CD14-positive monocyte (primary cell): Measurements from ENCODE around the gene NPNT. TPM values are rescaled to one million over a fixed set of nuclear protein-coding genes. Genes with fewer than 3 reads are reported as not detected.

ENCODE experiments used
- DNase-seq, 3 donors: peaks; one replicate each; pipeline ENCODE4 v3.0.0-alpha.2; 2011 to 2022
- H2AFZ ChIP-seq: 2 replicates; pipeline ENCODE4 v1.6.0; 2012; ENCODE audit warnings: mild to moderate bottlenecking, low read depth, low read length, inconsistent platforms; ENCODE audit not compliant: insufficient read depth, poor library complexity, severe bottlenecking
- H3K27ac ChIP-seq, 2 donors: 1 replicate in 1 of 2; 2 replicates in 1 of 2; pipeline ENCODE4 v1.5.1; 2012 to 2013; ENCODE audit warnings: low read length in 2 of 2, control low read depth in 1 of 2, inconsistent platforms in 1 of 2, low read depth in 1 of 2, mild to moderate bottlenecking in 1 of 2
- H3K27me3 ChIP-seq, 2 donors: one replicate each; pipeline versions ENCODE4 v1.6.0 to v1.6.1; 2011 to 2013; ENCODE audit warnings: low read length in 2 of 2; ENCODE audit not compliant: control insufficient read depth in 2 of 2, insufficient read depth in 2 of 2
- H3K36me3 ChIP-seq, 2 donors: replicated peaks in 1 of 2; 1 replicate in 1 of 2; 2 replicates in 1 of 2; pipeline versions ENCODE4 v1.5.1 to v1.6.1; 2012 to 2013; ENCODE audit warnings: low read length in 2 of 2, control low read depth in 1 of 2, inconsistent platforms in 1 of 2, mild to moderate bottlenecking in 1 of 2; ENCODE audit not compliant: insufficient read depth in 2 of 2, control insufficient read depth in 1 of 2
- H3K4me1 ChIP-seq, 2 donors: 1 replicate in 1 of 2; 2 replicates in 1 of 2; pipeline versions ENCODE4 v1.5.1 to v1.6.1; 2012 to 2013; ENCODE audit warnings: low read length in 2 of 2, control low read depth in 1 of 2, inconsistent platforms in 1 of 2, mild to moderate bottlenecking in 1 of 2, moderate library complexity in 1 of 2; ENCODE audit not compliant: insufficient read depth in 2 of 2, control insufficient read depth in 1 of 2
- H3K4me2 ChIP-seq: replicated peaks from 2 replicates; pipeline ENCODE3; 2012; ENCODE audit warnings: low read length, moderate library complexity, mild to moderate bottlenecking; ENCODE audit not compliant: poor library complexity, severe bottlenecking; ENCODE audit errors: extremely low read depth
- H3K4me3 ChIP-seq, 3 experiments: fragments of 200-600 bp in 1 of 3; sonication (generic) in 1 of 3; replicated peaks in 1 of 3; 1 replicate in 2 of 3; 2 replicates in 1 of 3; pipeline ENCODE4 v1.5.1; 2011 to 2013; ENCODE audit warnings: low read length in 3 of 3, mild to moderate bottlenecking in 3 of 3, control low read depth in 2 of 3, low read depth in 2 of 3, inconsistent platforms in 1 of 3, moderate library complexity in 1 of 3
- H3K79me2 ChIP-seq: 2 replicates; pipeline ENCODE4 v1.6.0; 2012; ENCODE audit warnings: mild to moderate bottlenecking, control low read depth, inconsistent platforms, low read length, moderate library complexity; ENCODE audit not compliant: insufficient read depth
- H3K9ac ChIP-seq: 2 replicates; pipeline ENCODE4 v1.6.0; 2017; ENCODE audit warnings: low read length, mild to moderate bottlenecking; ENCODE audit not compliant: insufficient read depth, poor library complexity, severe bottlenecking
- H3K9me3 ChIP-seq, 2 donors: replicated peaks in 1 of 2; 1 replicate in 1 of 2; 2 replicates in 1 of 2; pipeline versions ENCODE4 v1.5.1 to v1.6.1; 2012 to 2013; ENCODE audit warnings: low read length in 2 of 2, control low read depth in 1 of 2; ENCODE audit not compliant: control insufficient read depth in 1 of 2, insufficient read depth in 1 of 2
- H4K20me1 ChIP-seq: 2 replicates; pipeline ENCODE4 v1.6.0; 2012; ENCODE audit warnings: mild to moderate bottlenecking, low read length, control low read depth, moderate library complexity; ENCODE audit not compliant: insufficient read depth
- H3K27ac Mint-ChIP-seq, 7 donors: one replicate each; pipeline ENCODE4 v1.8.0; 2020; ENCODE audit warnings: mild to moderate bottlenecking in 7 of 7, mixed read lengths in 7 of 7, moderate library complexity in 6 of 7, inconsistent platforms in 2 of 7
- H3K27me3 Mint-ChIP-seq, 3 donors: one replicate each; pipeline ENCODE4 v1.8.0; 2021 to 2022; ENCODE audit warnings: low read depth in 3 of 3, mild to moderate bottlenecking in 3 of 3, mixed read lengths in 3 of 3, moderate library complexity in 3 of 3, inconsistent platforms in 1 of 3
- H3K36me3 Mint-ChIP-seq, 2 donors: one replicate each; pipeline ENCODE4 v1.8.0; 2020; ENCODE audit warnings: mixed read lengths in 2 of 2, inconsistent platforms in 1 of 2, mild to moderate bottlenecking in 1 of 2
- H3K4me1 Mint-ChIP-seq: one replicate; pipeline ENCODE4 v1.8.0; 2020; ENCODE audit warnings: mild to moderate bottlenecking, mixed read lengths
- H3K4me3 Mint-ChIP-seq, 2 donors: one replicate each; pipeline ENCODE4 v1.8.0; 2020; ENCODE audit warnings: mild to moderate bottlenecking in 2 of 2, mixed read lengths in 2 of 2, moderate library complexity in 1 of 2
- H3K9me3 Mint-ChIP-seq, 7 donors: one replicate each; pipeline ENCODE4 v1.8.0; 2020 to 2022; ENCODE audit warnings: mixed read lengths in 7 of 7, mild to moderate bottlenecking in 6 of 7, moderate library complexity in 6 of 7, inconsistent platforms in 2 of 7
- WGBS: methylation state at CpG from one replicate; pipeline ENCODE4 v1.1.5; 2013; ENCODE audit warnings: missing lambda C conversion rate; ENCODE audit not compliant: insufficient coverage; 5-methylcytosine and 5-hydroxymethylcytosine counted together
- intact Hi-C, 2 donors: fragments of 100-400 bp; cut with micrococcal nuclease; formaldehyde crosslinking; loops; one replicate each; pipeline versions ENCODE4 v1.15.0 to v1.15.1; 2023
- polyA plus RNA-seq, 3 donors: library from polyadenylated mRNA; depleted of rRNA in 1 of 3; unstranded in 2 of 3; stranded (reverse) in 1 of 3; fragments of 300-500 nt in 2 of 3; fragments of >200 nt in 1 of 3; fragmentation: Illumina TruSeq in 2 of 3; gene quantifications; 1 replicate in 2 of 3; 2 replicates in 1 of 3; pipeline ENCODE4 v1.2.3, GENCODE V29; 2012 to 2021
- TF ChIP-seq, protein P1 (sequence below): fragments of 200-600 bp; IDR thresholded peaks from one replicate; pipeline ENCODE4 v1.8.0; 2022; ENCODE audit warnings: antibody characterized with exemption, mild to moderate bottlenecking

The NPNT gene
- polyA plus RNA-seq, 3 donors = not detected

DNA sequence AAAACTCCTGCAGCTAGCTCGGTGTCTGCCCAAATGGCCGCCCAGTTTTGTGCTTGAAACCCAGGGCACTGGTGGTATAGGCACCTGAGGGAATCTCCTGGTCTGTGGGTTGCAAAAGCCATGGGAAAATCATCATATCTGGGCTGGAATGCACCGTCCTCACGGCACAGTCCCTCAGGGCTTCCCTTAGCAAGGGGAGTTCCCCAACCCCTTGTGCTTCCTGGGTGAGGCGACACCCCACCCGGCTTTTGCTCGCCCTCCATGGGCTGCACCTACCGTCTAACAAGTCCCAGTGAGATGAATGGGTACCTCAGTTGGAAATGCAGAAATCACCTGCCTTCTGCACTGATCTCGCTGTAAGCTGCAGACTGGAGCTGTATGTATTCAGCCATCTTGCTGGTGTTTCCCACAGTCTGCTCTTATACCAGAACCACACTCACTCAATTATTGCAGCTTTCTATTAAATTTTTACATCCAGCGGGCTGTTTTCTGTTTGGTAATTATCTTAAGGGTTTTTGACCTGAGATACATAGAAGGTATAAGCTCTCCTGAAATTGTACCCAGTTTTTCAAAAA lies 36.7 kb upstream of the NPNT start:
- peaks cover 21 to 54% (median 36%) of the 10 kb centered on the region in 7 donors for H3K9me3 Mint-ChIP-seq
- Histone ChIP-seq H4K20me1 (no peaks in the 10 kb centered on the region), H3K4me1 (no peaks in the 10 kb centered on the region), H3K27me3 (no peaks in the 10 kb centered on the region), H3K79me2 (no peaks in the 10 kb centered on the region), H3K9ac (no peak overlapping the region), H3K4me2 (no peak overlapping the region), H2AFZ (no peak overlapping the region), H3K9me3 (peaks cover 23 to 24% of the 10 kb centered on the region in 2 donors), H3K27ac (no peak overlapping the region), H3K36me3 (no peaks in the 10 kb centered on the region), H3K4me3 (no peak overlapping the region)
- 94% methylated on average over 9 of the region's 10 CpGs for WGBS
- no peak overlapping the region for H3K4me3 Mint-ChIP-seq
- H3K27ac Mint-ChIP-seq = no peak overlapping the region
- no peak for DNase-seq
- intact Hi-C loops = no loop called here
- H3K27me3 Mint-ChIP-seq = no peaks in the 10 kb centered on the region
- TF ChIP-seq, protein P1, sequence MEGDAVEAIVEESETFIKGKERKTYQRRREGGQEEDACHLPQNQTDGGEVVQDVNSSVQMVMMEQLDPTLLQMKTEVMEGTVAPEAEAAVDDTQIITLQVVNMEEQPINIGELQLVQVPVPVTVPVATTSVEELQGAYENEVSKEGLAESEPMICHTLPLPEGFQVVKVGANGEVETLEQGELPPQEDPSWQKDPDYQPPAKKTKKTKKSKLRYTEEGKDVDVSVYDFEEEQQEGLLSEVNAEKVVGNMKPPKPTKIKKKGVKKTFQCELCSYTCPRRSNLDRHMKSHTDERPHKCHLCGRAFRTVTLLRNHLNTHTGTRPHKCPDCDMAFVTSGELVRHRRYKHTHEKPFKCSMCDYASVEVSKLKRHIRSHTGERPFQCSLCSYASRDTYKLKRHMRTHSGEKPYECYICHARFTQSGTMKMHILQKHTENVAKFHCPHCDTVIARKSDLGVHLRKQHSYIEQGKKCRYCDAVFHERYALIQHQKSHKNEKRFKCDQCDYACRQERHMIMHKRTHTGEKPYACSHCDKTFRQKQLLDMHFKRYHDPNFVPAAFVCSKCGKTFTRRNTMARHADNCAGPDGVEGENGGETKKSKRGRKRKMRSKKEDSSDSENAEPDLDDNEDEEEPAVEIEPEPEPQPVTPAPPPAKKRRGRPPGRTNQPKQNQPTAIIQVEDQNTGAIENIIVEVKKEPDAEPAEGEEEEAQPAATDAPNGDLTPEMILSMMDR = no peak
- H3K36me3 Mint-ChIP-seq = peaks cover 0 to 2% of the 10 kb centered on the region in 2 donors
- no peaks in the 10 kb centered on the region for H3K4me1 Mint-ChIP-seq

DNA sequence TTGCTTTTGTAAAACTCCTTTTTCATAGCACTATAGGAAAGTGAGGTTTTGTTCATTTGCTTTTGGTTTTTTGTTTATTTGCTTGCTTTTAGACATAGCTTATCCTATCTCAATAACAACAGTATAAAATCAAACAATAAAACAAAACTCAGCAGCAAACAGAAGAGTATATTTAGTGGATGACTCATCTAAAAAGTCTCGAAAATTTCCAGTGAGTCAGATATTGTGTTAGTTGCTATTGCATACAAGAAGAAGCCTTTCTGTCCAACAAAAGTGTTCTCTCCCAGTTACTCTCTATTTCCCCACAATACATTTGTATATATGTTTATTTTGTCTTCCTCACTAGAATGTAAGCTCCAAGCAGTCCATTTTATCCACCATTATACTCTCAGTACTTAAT lies 36.0 kb upstream of the NPNT start:
- no peak overlapping the region for H3K4me3 Mint-ChIP-seq
- H3K27me3 ChIP-seq = no peaks in the 10 kb centered on the region
- no peak overlapping the region for H3K27ac Mint-ChIP-seq
- H3K9ac ChIP-seq = no peak overlapping the region
- DNase-seq = no peak
- H3K79me2 ChIP-seq = no peaks in the 10 kb centered on the region
- no CpG with 5 or more reads among the region's 1 CpG for WGBS
- no peaks in the 10 kb centered on the region for H3K4me1 Mint-ChIP-seq
- peaks cover 0 to 2% of the 10 kb centered on the region in 2 donors for H3K36me3 Mint-ChIP-seq
- no peak overlapping the region for H3K4me2 ChIP-seq
- no peak overlapping the region for H3K4me3 ChIP-seq
- H4K20me1 ChIP-seq = no peaks in the 10 kb centered on the region
- intact Hi-C loops = no loop called here
- no peak overlapping the region for H2AFZ ChIP-seq
- no peaks in the 10 kb centered on the region for H3K27me3 Mint-ChIP-seq
- no peaks in the 10 kb centered on the region for H3K4me1 ChIP-seq
- H3K36me3 ChIP-seq = no peaks in the 10 kb centered on the region
- TF ChIP-seq, protein P1 = no peak
- peaks cover 19 to 53% (median 36%) of the 10 kb centered on the region in 7 donors for H3K9me3 Mint-ChIP-seq
- no peak overlapping the region for H3K27ac ChIP-seq
- peaks cover 23 to 24% of the 10 kb centered on the region in 2 donors for H3K9me3 ChIP-seq
